ENCODE results near the gene ZNF883.
"Not testable (repeated sequence)": the region's sequence is repeated elsewhere in the genome, so short reads cannot be mapped to it uniquely, and the experiment has no call there.

Gene ZNF883

DNA sequence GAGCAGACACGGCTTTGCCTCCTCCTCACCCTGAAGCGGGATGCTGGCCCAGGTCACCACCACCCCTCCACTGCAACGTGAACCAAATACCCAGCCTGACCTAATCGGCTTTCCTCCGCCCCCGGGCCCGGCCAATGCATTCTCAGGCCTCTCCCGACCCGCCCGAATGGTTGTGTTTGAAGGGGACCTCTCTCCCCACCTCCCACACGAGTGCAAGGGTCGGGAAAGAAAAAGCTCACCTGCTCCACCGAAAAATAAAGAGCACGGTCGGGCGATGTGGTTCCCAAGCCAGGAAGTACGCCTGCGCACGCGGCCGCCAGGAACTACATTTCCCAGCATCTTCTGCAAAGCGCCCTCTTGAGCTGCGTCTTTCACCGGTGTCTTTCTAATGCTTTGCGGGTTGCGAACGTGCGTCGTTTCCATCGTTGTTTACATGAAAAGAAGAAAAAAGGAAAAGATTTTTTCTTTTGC lies at the start of gene ZNF883:
TSS of gene ZNF883 (minus strand) at position 282 of the 471 bp plus-strand sequence.
- no peak for DNase-seq
- in situ Hi-C loops (cut with HindIII; ENCODE audit: low pct_ligation_motif_present, low pct_unique_long_range_greater_than_20kb, low sequenced_read_pairs), result no loop called here

DNA sequence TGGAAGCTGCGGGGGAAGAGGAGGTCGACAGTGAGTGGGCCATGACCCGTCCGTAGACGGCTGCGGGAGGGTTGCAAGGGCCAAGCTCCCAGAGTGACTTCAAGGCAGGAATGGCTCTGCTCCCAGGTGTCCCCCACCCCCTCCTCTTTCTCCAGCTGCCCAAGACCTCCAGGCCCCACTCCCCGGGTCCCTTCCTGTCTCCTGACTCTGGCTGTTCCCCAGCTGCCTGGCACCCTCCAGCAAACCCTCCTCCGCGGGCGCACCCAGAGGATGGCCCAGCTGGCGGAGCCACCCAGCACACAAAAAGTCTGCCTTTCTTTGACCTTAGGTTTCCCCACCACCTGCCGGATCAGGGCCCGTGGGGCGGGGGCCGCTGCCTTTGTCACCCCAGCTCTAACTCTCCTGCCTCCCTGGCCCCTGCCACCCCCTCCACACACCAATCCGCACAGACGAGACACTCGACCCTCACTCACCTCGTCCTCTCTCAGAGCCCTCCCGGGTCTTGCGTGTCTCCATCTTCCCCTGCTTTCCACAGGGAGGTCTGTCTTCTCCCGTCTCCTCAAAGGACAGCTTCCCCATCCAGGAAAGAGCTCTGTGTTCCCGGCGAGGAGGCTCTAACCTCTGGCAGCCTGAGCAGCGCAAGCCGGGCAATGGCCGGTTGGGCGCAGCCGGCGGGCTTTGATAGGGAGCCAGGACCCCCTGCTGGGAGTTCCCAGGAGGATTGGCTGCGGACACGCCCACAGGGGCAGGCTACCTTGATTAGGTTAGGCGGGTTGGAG lies 49.3 kb upstream of the ZNF883 start:
- DNase-seq, result not testable (repeated sequence)

DNA sequence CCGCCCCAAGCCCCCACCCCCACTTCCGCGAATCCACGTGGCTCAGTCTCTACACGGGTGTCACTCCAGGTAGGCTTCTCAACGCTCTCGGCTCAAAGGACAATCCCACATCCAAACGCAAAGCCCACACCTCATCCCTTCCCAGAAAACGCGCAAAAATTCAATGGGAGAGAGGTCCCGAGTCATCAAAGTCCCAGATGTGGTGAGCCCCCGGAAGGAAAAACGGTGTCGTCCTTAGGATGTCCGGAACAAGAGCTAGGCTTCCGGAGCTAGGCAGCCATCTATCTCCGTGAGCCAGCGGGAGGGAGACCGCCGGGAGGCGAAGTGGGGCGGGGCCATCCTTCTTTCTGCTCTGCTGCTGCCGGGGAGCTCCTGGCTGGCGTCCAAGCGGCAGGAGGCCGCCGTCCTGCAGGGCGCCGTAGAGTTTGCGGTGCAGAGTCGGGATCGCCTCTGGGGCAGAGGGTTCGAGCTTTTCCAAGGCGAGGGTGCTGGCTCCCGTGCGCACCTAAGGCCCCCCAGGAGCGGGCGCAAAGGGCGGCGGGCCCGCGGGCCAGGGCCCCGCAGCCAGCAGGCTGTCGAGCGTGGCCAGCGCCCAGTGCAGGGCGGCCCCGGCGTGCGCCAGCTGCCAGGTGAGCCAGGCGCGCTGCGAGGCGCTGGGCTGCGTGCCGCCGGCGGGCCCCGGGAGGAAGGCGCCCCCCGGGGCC lies 47.7 kb upstream of the ZNF883 start:
- DNase-seq; in situ Hi-C loops (cut with HindIII; ENCODE audit: low pct_ligation_motif_present, low pct_unique_long_range_greater_than_20kb, low sequenced_read_pairs): not testable (repeated sequence)

More for the DNA sequence above, 49.3 kb upstream of the ZNF883 start:
- in situ Hi-C loops (cut with HindIII; ENCODE audit: low pct_ligation_motif_present, low pct_unique_long_range_greater_than_20kb, low sequenced_read_pairs), result not testable (repeated sequence)

DNA sequence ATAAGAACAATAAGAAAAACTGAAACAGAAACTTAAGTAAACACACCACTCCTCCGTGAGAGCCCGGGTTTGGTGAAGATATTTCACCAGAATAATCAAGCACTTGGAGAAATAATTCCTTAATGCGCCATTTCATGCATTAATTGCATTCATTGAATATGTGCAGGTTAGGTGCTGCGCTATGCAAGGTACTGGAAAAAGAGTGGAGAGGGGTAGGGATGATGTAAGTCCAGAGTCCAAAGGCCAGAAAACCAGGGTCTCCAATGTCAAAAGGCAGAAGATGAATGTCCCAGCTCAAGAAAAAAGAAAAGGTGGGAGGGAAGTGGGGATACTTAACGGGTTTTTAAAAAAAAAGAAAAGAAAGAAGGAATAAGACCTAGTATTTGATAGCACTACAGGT lies 45.2 kb upstream of the ZNF883 start:
- no peak for DNase-seq
- in situ Hi-C loops (cut with HindIII; ENCODE audit: low pct_ligation_motif_present, low pct_unique_long_range_greater_than_20kb, low sequenced_read_pairs), result no loop called here

DNA sequence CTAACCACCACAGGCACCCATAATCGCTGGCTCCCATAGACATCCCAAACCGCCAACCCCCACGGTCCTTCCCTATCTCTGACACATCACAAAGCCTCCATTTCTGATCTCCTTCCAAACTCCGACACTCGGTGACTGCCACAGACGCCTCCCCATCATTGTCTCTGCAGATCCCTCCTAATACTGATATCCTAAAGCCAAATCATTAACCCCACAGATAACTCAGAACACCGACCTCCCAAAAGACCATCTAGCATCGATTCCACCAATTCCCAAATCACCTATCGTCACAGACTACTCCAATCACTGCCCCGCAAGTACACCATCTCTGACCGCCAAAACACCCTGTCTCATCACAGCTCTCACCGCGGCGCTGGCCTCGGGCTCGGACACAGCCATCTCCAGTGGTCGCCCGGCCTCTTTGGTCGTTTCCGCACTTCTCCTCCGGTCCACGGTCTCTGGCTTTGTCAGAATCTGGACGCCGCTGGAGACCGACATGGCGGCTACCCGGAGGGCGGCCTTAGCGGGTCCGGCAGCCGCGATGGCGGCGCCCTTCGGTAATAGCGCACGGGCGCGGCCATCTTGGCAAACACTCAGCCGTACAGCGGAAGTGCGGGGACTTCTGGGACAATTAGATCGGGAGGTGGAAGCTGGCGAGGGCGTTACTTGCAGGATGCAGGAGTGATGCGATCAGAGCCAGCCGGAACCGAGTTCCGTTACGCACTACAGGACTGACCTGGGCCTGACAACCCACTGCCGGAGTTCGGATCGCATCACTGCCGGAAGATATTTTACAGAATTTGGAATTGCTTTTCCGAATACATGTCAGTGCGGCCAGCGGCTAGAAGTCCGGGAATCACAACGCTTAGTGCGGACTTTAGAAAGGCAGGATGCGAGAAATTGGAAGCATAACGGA lies 44.5 kb upstream of the ZNF883 start, which contains the start of gene ZFP37:
TSS of gene ZFP37 (minus strand) at position 534 of the 916 bp plus-strand sequence. CDS start at position 498, 36 bp downstream.
- peak; percentile 91 for DNase-seq
- in situ Hi-C loops (cut with HindIII; ENCODE audit: low pct_ligation_motif_present, low pct_unique_long_range_greater_than_20kb, low sequenced_read_pairs), result no loop called here

DNA sequence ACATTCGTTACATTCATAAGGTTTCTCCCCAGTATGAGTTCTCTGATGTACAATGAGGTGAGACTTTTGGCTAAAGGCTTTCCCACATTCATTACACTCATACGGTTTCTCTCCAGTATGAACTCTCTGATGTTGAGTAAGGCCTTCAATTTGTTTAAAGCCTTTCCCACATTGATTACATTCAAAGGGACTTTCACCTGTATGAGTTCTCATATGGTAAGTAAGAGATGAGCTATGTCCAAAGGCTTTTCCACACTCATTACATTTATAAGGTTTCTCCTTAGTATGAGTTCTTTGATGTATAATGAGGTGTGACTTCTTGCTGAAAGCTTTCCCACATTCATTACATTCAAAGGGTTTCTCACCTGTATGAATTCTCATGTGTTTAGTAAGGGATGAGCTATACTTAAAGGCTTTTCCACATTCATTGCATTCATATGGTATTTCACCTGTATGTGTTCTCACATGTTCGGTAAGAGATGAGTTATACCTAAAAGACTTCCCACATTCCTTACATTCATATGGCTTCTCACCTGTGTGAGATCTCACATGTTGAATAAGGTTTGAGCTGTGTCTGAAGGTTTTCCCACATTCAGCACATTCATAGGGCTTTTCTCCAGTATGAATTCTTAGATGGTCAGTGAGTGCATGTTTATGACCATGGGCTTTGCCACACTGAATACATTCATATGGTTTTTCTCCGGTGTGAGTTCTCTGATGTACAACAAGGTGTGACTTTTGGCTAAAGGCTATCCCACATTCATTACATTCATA lies 31.1 kb upstream of the ZNF883 start:
- DNase-seq, result peak; percentile 4

DNA sequence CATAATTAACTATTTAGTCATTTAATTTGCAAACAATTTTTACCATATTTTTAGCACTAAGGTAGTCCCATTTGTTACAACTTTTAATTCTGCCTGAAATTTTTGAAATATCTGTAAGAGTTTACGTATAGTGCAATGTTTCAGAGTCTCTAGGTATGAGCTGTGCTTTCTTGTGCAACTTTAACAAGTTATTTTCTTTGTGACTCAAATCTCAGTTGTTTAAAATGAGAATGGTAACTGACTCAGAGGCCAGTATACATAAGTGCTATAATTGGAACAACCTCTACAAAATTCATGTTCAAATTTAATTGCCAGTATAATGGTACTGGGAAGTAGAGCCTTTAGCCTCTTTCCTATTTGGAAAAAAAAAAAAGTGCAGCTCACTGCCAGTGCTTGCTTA lies 14.2 kb upstream of the ZNF883 start:
- in situ Hi-C loops (cut with HindIII; ENCODE audit: low pct_ligation_motif_present, low pct_unique_long_range_greater_than_20kb, low sequenced_read_pairs), result no loop called here
- DNase-seq, result no peak

More for the DNA sequence above, 31.1 kb upstream of the ZNF883 start:
- in situ Hi-C loops (cut with HindIII; ENCODE audit: low pct_ligation_motif_present, low pct_unique_long_range_greater_than_20kb, low sequenced_read_pairs), result no loop called here

DNA sequence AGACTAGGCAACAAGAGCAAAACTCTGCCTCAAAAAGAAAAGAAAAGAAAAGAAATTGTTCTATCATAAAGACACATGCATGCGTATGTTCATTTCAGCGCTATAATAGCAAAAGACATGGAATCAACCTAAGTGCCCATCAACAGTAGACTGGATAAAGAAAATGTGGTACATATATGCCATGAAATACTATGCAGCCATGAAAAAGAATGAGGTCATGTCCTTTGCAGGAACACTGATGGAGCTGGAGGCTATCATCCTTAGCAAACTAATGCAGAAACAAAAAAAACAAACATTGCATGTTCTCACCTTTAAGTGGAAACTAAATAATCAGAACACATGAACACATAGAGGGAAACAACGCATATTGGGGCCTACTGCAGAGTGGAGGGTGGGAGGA lies 6.3 kb upstream of the ZNF883 start:
- in situ Hi-C loops (cut with HindIII; ENCODE audit: low pct_ligation_motif_present, low pct_unique_long_range_greater_than_20kb, low sequenced_read_pairs), result no loop called here
- no peak for DNase-seq

DNA sequence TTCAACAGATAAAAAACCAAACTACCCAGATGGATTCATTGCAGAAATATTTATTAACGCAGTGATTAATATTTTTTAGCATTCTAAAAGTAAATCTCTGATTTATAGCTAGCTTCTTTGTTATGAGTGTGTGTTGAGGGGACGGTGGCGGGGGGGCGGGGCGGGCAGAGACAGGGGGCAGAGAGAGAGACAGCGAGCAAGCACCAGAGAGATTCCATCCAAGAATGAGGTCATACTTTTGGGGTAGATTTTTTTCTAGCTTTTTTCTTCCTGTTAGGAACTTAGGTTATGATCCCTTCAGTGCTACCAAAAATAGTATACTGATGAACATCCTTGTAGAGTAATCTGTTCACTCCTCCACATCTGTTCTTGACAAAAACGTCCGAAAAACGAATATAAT lies 500 bp upstream of the ZNF883 start:
- in situ Hi-C loops (cut with HindIII; ENCODE audit: low pct_ligation_motif_present, low pct_unique_long_range_greater_than_20kb, low sequenced_read_pairs), result no loop called here
- DNase-seq, result no peak

DNA sequence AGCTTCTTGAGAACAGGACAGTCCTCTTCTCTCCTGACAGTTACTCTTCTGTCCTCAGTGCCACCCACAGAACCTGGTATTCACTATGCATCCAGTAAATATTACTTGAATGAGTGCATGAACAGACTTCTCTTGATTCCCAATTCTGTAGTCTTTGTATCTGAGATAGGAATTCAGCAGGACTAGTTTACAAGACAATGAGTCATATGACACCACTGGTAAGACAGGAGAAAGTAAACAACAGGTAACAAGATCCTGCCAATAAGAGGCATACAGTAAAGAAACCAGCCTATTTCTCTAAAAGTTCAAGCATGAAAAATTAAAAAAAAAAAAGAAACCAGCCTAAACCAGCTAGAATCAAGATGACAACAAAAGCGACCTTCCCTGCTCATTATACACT lies 6.2 kb downstream of the ZNF883 start:
- in situ Hi-C loops (cut with HindIII; ENCODE audit: low pct_ligation_motif_present, low pct_unique_long_range_greater_than_20kb, low sequenced_read_pairs), result no loop called here
- DNase-seq, result no peak

DNA sequence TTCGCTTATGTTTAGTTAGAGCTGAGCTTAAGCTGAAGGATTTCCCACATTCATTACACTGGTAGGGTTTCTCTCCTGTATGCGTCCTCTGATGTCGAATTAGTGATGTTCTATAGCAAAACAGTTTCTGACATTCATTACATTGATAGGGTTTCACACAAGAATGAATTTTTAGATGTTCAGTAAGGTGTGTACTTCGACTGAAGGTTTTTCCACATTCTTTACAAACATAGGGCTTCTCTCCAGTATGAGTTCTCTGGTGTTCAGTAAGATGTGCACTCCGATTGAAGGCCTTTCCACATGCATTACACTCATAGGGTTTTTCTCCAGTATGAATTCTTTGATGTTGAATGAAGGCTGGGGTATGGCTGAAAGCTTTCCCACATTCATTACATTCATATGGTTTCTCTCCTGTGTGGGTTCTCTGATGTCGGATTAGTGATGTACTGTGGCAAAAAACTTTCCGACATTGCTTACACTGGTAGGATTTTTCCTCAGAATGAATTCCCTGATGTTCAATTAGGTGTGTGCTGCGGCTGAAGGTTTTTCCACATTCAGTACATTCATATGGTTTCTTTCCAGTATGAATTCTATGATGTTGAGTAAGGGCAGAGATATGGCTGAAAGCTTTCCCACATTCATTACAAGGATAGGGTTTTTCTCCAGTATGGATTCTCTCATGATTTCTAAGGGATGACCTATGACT lies 14.6 kb downstream of the ZNF883 start:
- DNase-seq, result no peak
- in situ Hi-C loops (cut with HindIII; ENCODE audit: low pct_ligation_motif_present, low pct_unique_long_range_greater_than_20kb, low sequenced_read_pairs), result no loop called here

DNA sequence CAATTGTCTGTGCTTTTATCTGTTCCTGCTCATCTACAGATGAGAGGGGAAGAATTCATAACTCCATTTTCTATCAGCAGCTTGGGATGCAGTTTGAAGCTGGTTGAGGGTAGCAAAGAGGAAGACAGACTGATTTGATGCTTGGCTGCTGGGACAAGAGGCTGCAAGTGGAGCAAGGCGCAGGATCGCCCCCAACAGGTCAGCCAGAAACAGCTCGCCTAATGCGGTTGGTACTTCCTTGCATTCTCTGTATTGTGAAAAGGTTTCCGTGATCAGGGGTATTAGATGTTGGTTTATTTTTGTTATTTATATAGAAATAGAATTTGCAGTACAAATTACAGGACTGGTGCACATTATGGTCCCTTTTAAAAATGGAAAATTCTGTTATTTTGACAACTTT lies 40.6 kb downstream of the ZNF883 start:
- peak; percentile 7 for DNase-seq
- in situ Hi-C loops (cut with HindIII; ENCODE audit: low pct_ligation_motif_present, low pct_unique_long_range_greater_than_20kb, low sequenced_read_pairs), result no loop called here

DNA sequence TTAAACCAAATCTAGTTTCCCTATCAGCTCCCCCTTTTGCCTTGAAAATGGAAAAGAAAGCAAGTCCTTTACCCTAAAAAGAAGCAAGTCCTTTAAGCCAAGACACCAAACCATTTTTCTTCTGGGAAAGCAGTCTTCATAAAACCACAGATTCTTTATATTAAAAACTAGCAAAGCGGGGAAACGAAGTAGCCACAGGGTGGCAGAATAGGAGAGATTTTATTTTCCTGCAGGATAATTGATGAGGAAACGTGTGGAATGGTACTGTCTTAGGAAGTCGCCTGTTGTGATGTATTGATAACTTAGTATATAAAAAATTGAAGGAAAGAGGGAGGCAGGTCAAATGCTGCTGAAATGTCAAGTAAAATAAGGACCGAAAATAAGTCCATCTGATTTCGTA lies 41.1 kb downstream of the ZNF883 start:
- peak; percentile 2 for DNase-seq
- in situ Hi-C loops (cut with HindIII; ENCODE audit: low pct_ligation_motif_present, low pct_unique_long_range_greater_than_20kb, low sequenced_read_pairs), result no loop called here

DNA sequence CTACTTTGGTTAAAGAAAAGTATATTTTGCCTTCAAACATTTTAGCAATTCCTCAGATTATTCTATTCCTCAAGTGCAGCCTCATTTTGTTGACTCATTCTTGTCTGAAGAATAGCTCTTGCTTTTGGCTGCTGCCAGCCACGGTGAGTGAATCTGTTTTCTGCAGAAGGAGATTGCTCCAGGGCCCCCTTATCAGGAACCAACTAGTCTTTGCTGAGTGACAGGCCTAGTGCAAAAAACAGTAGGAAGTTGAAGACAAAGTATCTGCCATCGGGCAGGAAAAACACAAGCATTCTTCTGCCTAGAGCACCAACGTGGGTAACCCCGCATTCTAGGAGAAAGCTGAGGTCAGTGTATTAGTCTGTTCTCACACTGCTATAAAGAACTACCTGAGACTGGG lies 42.3 kb downstream of the ZNF883 start:
- no peak for DNase-seq
- in situ Hi-C loops (cut with HindIII; ENCODE audit: low pct_ligation_motif_present, low pct_unique_long_range_greater_than_20kb, low sequenced_read_pairs), result no loop called here

DNA sequence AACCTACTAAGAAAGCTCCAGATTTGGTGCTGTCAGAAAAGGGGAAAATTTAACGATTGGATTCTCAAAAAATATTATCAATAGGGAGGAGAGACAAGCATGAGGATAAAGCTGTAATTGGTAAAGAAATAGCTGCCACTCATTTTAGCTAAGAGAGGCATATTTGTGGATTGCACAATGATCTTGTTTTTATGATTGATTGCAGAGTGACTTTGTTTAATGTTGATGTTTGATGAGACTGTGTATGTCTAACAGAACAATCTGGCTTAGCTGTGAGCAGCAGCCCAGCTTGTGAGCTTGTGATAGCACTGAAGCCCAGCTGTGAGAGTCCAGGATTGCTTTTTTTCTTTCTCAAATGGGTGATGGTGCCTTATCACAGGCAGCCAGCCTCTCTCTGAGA lies 56.4 kb downstream of the ZNF883 start:
- no peak for DNase-seq
- in situ Hi-C loops (cut with HindIII; ENCODE audit: low pct_ligation_motif_present, low pct_unique_long_range_greater_than_20kb, low sequenced_read_pairs), result no loop called here

DNA sequence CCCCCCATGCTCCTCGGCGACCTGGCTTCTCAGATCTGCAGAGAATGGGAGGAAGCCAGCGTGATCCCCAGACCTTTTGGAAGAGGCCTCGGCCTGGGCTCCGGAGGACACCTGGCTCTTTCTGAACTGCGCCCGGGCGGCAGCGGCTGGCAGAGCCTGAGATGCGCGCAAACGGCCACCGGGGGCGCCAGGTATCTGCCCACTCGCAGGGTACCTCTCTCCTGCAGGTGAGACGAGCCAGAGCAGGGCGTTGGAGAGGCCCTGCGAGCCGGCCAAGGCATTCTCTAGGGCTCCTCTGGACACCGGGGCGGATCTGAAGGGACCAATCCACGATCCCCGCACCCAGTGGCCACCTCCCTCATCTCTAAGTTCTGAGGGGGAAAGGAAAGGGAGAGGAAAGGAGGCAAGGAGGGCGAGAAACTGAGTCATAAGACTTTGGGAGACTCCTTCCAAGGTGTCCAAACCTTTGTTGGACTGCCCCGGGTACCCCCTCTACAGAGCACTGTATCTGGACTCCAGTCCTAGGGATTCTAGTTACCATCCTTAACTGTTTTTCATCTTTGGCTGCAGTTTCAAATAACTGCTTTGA lies 66.3 kb downstream of the ZNF883 start:
- in situ Hi-C loops (cut with HindIII; ENCODE audit: low pct_ligation_motif_present, low pct_unique_long_range_greater_than_20kb, low sequenced_read_pairs), result no loop called here
- no peak for DNase-seq

DNA sequence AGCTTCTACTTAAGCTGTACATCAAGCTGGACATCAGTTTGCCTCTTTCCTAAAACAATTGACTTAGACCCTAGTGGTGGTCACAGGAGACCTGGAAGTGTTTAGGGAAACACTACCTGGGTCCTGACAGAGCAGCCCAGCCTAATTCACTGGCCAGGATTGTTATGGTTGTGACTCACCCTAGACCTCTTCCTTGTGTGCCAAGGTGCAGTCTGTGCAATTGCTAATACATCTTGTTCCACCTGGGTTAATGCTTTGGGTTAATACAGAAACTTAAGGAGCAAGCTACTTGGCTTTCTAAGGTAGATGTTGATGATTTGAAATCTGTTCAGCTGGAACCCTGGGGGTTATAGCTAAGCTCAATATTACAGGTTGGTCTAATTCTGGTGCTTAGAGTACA lies 72.6 kb downstream of the ZNF883 start:
- in situ Hi-C loops (cut with HindIII; ENCODE audit: low pct_ligation_motif_present, low pct_unique_long_range_greater_than_20kb, low sequenced_read_pairs), result no loop called here
- DNase-seq, result no peak
